A549 (cell line): ENCODE data around the gene ATP8B4. TPM values are rescaled to one million over a fixed set of nuclear protein-coding genes. Genes with fewer than 3 reads are reported as not detected.

Experiments
- ATAC-seq, 2 experiments: fragments of 200-7000 bp in 1 of 2; fragments of >200 bp in 1 of 2; cut with Nextera tagmentation in 1 of 2; cut with Tn5 transposase in 1 of 2; 3 replicates each; pipeline versions ENCODE4 v1.8.0 to v1.9.1; 2018 to 2020; ENCODE audit warnings: mild to moderate bottlenecking in 1 of 2, moderate library complexity in 1 of 2
- CTCF ChIA-PET: fragments of 300-600 bp; sonication (Branson Sonifier 250); formaldehyde crosslinking; extraction: SDS; loops from one replicate; lab custom pipeline; 2021; ENCODE audit warnings: antibody characterized with exemption, inconsistent platforms; lab: Yijun Ruan, JAX
- POLR2A ChIA-PET: fragments of 350-600 bp; formaldehyde crosslinking; extraction: SDS; loops from one replicate; lab custom pipeline; 2021; ENCODE audit warnings: antibody characterized with exemption, inconsistent platforms; lab: Yijun Ruan, JAX
- DNase-seq, 2 experiments: peaks; one replicate each; pipeline versions ENCODE4 v3.0.0 to v3.0.0-alpha.2; 2011 to 2016; ENCODE audit warnings: low read depth in 1 of 2, low spot score in 1 of 2
- FAIRE-seq: peaks from 2 replicates; lab custom pipeline; 2011; peaks lifted over from hg19 to GRCh38; lab: Jason Lieb, UNC
- H3K27ac ChIP-seq, 2 experiments: fragments of >200 bp; sonication (Bioruptor Twin); formaldehyde crosslinking; 3 replicates each; pipeline ENCODE4 v1.5.1; 2016 to 2017
- H3K4me1 ChIP-seq: fragments of >200 bp; sonication (Bioruptor Twin); formaldehyde crosslinking; 3 replicates; pipeline ENCODE4 v1.6.1; 2016
- H3K4me2 ChIP-seq: fragments of >200 bp; sonication (Bioruptor Twin); formaldehyde crosslinking; 3 replicates; pipeline ENCODE4 v1.6.1; 2016
- H3K4me3 ChIP-seq: fragments of >200 bp; sonication (Bioruptor Twin); formaldehyde crosslinking; 3 replicates; pipeline ENCODE4 v1.5.1; 2016
- H3K9me3 ChIP-seq: fragments of >200 bp; sonication (Bioruptor Twin); formaldehyde crosslinking; 3 replicates; pipeline ENCODE4 v1.6.1; 2016
- CBX8 ChIP-seq: fragments of 200-600 bp; sonication (generic); IDR thresholded peaks from 2 replicates; pipeline ENCODE4 v1.6.1; 2016
- CHD4 ChIP-seq: fragments of 200-600 bp; sonication (generic); IDR thresholded peaks from 2 replicates; pipeline ENCODE4 v1.6.1; 2016; ENCODE audit warnings: antibody characterized with exemption, mild to moderate bottlenecking, borderline replicate concordance
- FOSB ChIP-seq: fragments of 250-450 bp; sonication (Bioruptor Pico); IDR thresholded peaks from 2 replicates; pipeline ENCODE4 v1.5.0; 2020; ENCODE audit warnings: mild to moderate bottlenecking, moderate library complexity
- FOSL2 ChIP-seq, 2 experiments: fragments of 450-650 bp in 1 of 2; fragments of >200 bp in 1 of 2; sonication (Bioruptor Twin) in 1 of 2; formaldehyde crosslinking; IDR thresholded peaks; 2 replicates each; pipeline versions ENCODE4 v1.5.0 to v1.6.1; 2016 to 2020; ENCODE audit warnings: mild to moderate bottlenecking in 1 of 2, moderate library complexity in 1 of 2
- FOXS1 ChIP-seq: fragments of 250-450 bp; sonication (Bioruptor Pico); IDR thresholded peaks from 2 replicates; pipeline ENCODE4 v1.5.0; 2020; ENCODE audit warnings: mild to moderate bottlenecking, moderate library complexity
- GATA3 ChIP-seq: IDR thresholded peaks from 2 replicates; pipeline ENCODE4 v1.6.1; 2012; ENCODE audit warnings: borderline replicate concordance
- HDAC2 ChIP-seq: fragments of 200-600 bp; sonication (generic); IDR thresholded peaks from 2 replicates; pipeline ENCODE4 v1.6.1; 2016
- HEYL ChIP-seq: fragments of 250-450 bp; sonication (Bioruptor Pico); IDR thresholded peaks from 2 replicates; pipeline ENCODE4 v1.8.0; 2021; ENCODE audit warnings: mild to moderate bottlenecking, moderate library complexity
- HOXA7 ChIP-seq: fragments of 250-450 bp; sonication (Bioruptor Pico); IDR thresholded peaks from 2 replicates; pipeline ENCODE4 v1.5.0; 2020; ENCODE audit warnings: mild to moderate bottlenecking, moderate library complexity
- HOXB5 ChIP-seq: fragments of 250-450 bp; sonication (Bioruptor Pico); IDR thresholded peaks from 2 replicates; pipeline ENCODE4 v1.5.0; 2020; ENCODE audit warnings: mild to moderate bottlenecking, moderate library complexity
- JUN ChIP-seq, 2 experiments: fragments of >200 bp; sonication (Bioruptor Twin); formaldehyde crosslinking; IDR thresholded peaks; 2 replicates in 1 of 2; 3 replicates in 1 of 2; pipeline ENCODE4 v1.6.1; 2016 to 2017
- MAFK ChIP-seq: fragments of 450-650 bp; IDR thresholded peaks from 2 replicates; pipeline ENCODE4 v1.6.1; 2014; ENCODE audit not compliant: partially characterized antibody
- MYC ChIP-seq: IDR thresholded peaks from 2 replicates; pipeline ENCODE4 v1.6.1; 2012; ENCODE audit warnings: mild to moderate bottlenecking, inconsistent platforms, low read length, improper control_type of control experiment, borderline replicate concordance
- NFE2L2 ChIP-seq: fragments of 150-350 bp; conservative IDR thresholded peaks from 2 replicates; pipeline ENCODE4 v1.6.1; 2014; ENCODE audit warnings: low read length
- NPAS2 ChIP-seq: fragments of 250-450 bp; sonication (Bioruptor Pico); IDR thresholded peaks from 2 replicates; pipeline ENCODE4 v1.8.0; 2022; ENCODE audit warnings: mild to moderate bottlenecking, moderate library complexity, borderline replicate concordance
- NR3C1 ChIP-seq: fragments of >200 bp; sonication (Bioruptor Twin); formaldehyde crosslinking; IDR thresholded peaks from 3 replicates; pipeline ENCODE4 v1.6.1; 2017
- PHF8 ChIP-seq: fragments of 200-600 bp; sonication (generic); IDR thresholded peaks from 2 replicates; pipeline ENCODE4 v1.6.1; 2016; ENCODE audit warnings: low read depth, mild to moderate bottlenecking, antibody characterized with exemption, moderate library complexity, borderline replicate concordance
- RAD21 ChIP-seq, 2 experiments: fragments of >200 bp in 1 of 2; sonication (Bioruptor Twin) in 1 of 2; formaldehyde crosslinking in 1 of 2; IDR thresholded peaks in 1 of 2; conservative IDR thresholded peaks in 1 of 2; 2 replicates in 1 of 2; 3 replicates in 1 of 2; pipeline ENCODE4 v1.6.1; 2012 to 2018; ENCODE audit warnings: inconsistent platforms in 1 of 2
- RARB ChIP-seq: fragments of 250-450 bp; sonication (Bioruptor Pico); IDR thresholded peaks from 2 replicates; pipeline ENCODE4 v1.8.0; 2021; ENCODE audit warnings: mild to moderate bottlenecking, moderate library complexity
- RFX5 ChIP-seq: fragments of 450-650 bp; IDR thresholded peaks from 2 replicates; pipeline ENCODE4 v1.7.1; 2014; ENCODE audit warnings: antibody characterized with exemption, mild to moderate bottlenecking, moderate library complexity
- RNF2 ChIP-seq: fragments of 200-600 bp; sonication (generic); IDR thresholded peaks from 2 replicates; pipeline ENCODE4 v1.6.1; 2016; ENCODE audit warnings: low read depth, mild to moderate bottlenecking, antibody characterized with exemption, moderate library complexity, borderline replicate concordance
- SREBF2 ChIP-seq: fragments of 450-650 bp; IDR thresholded peaks from 2 replicates; pipeline ENCODE4 v1.6.1; 2014; ENCODE audit warnings: mild to moderate bottlenecking, moderate library complexity
- ZC3H11A ChIP-seq: fragments of 450-650 bp; IDR thresholded peaks from 2 replicates; pipeline ENCODE4 v1.6.1; 2014; ENCODE audit warnings: antibody characterized with exemption, mild to moderate bottlenecking
- ZFP36 ChIP-seq: fragments of 450-650 bp; IDR thresholded peaks from 2 replicates; pipeline ENCODE4 v1.6.1; 2014; ENCODE audit warnings: borderline replicate concordance; ENCODE audit not compliant: partially characterized antibody
- ZSCAN20 ChIP-seq: fragments of 250-450 bp; sonication (Bioruptor Pico); IDR thresholded peaks from 2 replicates; pipeline ENCODE4 v1.8.0; 2022; ENCODE audit warnings: mild to moderate bottlenecking, moderate library complexity
- WGBS: methylation state at CpG from one replicate; pipeline ENCODE4 v1.1.6; 2017; ENCODE audit errors: missing lambda C conversion rate; 5-methylcytosine and 5-hydroxymethylcytosine counted together
- polyA plus RNA-seq, 4 experiments: library from polyadenylated mRNA; depleted of rRNA in 3 of 4; stranded (reverse); fragments of >200 nt; fragmentation: RNase III in 1 of 4; extraction: RNeasy Plus Mini Kit Qiagen cat#74134 plus additional on column Dnase treatment in 1 of 4; gene quantifications; 2 replicates in 3 of 4; 3 replicates in 1 of 4; pipeline ENCODE4 v1.2.3, GENCODE V29; 2011 to 2017
- TF ChIP-seq, protein P1 (sequence below): fragments of 150-350 bp; IDR thresholded peaks from 2 replicates; pipeline ENCODE4 v1.6.1; 2014; ENCODE audit warnings: low read depth, mild to moderate bottlenecking, low read length
- TF ChIP-seq, protein P2 (sequence below): IDR thresholded peaks from 2 replicates; pipeline ENCODE4 v1.6.1; 2012
- TF ChIP-seq, protein P3 (sequence below): fragments of 250-450 bp; sonication (Bioruptor Pico); IDR thresholded peaks from 2 replicates; pipeline ENCODE4 v1.5.0; 2021; ENCODE audit warnings: mild to moderate bottlenecking, moderate library complexity, borderline replicate concordance
- TF ChIP-seq, protein P4 (sequence below): fragments of >200 bp; sonication (Bioruptor Twin); formaldehyde crosslinking; IDR thresholded peaks from 3 replicates; pipeline ENCODE4 v1.6.1; 2016
- TF ChIP-seq, protein P5 (sequence below): fragments of >200 bp; sonication (Bioruptor Twin); formaldehyde crosslinking; IDR thresholded peaks from 2 replicates; pipeline ENCODE4 v1.6.1; 2016

Gene ATP8B4
- polyA plus RNA-seq, 2 of the 4 experiments (the other 2 are of a cell fraction), result 0.88 to 1.7 TPM

DNA sequence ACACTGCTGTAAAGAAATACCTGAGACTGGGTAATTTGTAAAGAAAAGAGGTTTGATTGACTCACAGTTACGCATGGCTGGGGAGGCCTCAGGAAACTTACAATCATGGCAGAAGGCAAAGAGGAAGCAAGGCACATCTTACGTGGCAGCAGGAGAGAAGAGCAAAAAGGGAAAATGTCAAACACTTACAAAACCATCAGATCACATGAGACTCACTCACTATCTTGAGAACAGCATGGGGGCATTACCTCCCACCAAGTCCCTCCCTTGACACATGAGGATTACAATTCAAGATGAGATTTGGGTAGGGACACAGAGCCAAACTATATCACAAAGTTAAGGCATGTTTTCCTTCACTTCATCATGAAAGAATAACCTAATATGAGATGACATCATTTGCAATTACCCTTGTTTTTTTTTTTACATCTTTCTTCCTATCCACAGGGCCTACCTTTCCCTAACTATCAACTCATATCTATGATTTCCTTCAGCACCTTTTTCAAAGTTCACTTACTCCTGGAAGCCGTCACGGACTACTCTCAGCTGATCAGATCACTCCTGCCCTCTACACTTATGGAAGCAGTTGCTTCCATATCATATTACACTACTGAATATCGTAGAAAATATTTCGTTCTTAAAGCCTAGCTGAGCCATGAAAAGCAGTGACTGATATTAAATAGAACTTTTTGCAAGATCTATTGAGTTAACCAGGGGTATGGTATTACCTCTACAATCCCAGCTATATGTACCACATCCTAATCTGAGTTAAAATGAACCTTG is 25.5 kb upstream of the ATP8B4 start:
- ATAC-seq (no peak), DNase-seq (no peak), FAIRE-seq (no peak)
- TF ChIP-seq JUN (IDR thresholded peaks at IDR 0.05), result no peak
- no peak for TF ChIP-seq HDAC2
- TF ChIP-seq, protein P1, sequence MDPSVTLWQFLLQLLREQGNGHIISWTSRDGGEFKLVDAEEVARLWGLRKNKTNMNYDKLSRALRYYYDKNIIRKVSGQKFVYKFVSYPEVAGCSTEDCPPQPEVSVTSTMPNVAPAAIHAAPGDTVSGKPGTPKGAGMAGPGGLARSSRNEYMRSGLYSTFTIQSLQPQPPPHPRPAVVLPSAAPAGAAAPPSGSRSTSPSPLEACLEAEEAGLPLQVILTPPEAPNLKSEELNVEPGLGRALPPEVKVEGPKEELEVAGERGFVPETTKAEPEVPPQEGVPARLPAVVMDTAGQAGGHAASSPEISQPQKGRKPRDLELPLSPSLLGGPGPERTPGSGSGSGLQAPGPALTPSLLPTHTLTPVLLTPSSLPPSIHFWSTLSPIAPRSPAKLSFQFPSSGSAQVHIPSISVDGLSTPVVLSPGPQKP, result no peak
- TF ChIP-seq RAD21 (conservative IDR thresholded peaks at IDR 0.05 in 1 of 2, IDR thresholded peaks at IDR 0.05 in 1 of 2), result no peak
- no peak for TF ChIP-seq SREBF2
- no peak for TF ChIP-seq RFX5
- TF ChIP-seq ZSCAN20, result no peak
- TF ChIP-seq, protein P2, sequence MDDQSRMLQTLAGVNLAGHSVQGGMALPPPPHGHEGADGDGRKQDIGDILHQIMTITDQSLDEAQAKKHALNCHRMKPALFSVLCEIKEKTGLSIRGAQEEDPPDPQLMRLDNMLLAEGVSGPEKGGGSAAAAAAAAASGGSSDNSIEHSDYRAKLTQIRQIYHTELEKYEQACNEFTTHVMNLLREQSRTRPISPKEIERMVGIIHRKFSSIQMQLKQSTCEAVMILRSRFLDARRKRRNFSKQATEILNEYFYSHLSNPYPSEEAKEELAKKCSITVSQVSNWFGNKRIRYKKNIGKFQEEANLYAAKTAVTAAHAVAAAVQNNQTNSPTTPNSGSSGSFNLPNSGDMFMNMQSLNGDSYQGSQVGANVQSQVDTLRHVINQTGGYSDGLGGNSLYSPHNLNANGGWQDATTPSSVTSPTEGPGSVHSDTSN, result no peak
- no peak for TF ChIP-seq NPAS2
- no peak for TF ChIP-seq MYC
- TF ChIP-seq, protein P3, sequence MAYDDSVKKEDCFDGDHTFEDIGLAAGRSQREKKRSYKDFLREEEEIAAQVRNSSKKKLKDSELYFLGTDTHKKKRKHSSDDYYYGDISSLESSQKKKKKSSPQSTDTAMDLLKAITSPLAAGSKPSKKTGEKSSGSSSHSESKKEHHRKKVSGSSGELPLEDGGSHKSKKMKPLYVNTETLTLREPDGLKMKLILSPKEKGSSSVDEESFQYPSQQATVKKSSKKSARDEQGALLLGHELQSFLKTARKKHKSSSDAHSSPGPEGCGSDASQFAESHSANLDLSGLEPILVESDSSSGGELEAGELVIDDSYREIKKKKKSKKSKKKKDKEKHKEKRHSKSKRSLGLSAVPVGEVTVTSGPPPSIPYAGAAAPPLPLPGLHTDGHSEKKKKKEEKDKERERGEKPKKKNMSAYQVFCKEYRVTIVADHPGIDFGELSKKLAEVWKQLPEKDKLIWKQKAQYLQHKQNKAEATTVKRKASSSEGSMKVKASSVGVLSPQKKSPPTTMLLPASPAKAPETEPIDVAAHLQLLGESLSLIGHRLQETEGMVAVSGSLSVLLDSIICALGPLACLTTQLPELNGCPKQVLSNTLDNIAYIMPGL (CRISPR knock-in tag), result no peak
- TF ChIP-seq CHD4, result no peak
- TF ChIP-seq GATA3, result no peak
- no peak for TF ChIP-seq HEYL (CRISPR knock-in tag)
- no peak for TF ChIP-seq PHF8
- no peaks in the 10 kb centered on the region for H3K9me3 ChIP-seq
- CTCF ChIA-PET, result interaction anchor here (0.6 to 5.6 kb wide), 40 partner anchors 7 to 1283 kb away, joined by 3 to 25 read pairs (median 5); no protein-coding TSS in a partner anchor
- H3K4me3 ChIP-seq, result no peak overlapping the region
- peak overlapping the region; percentile 47; the same call in 2 of the 3 replicates for H3K4me2 ChIP-seq
- H3K4me1 ChIP-seq, result peaks cover 28% of the 10 kb centered on the region
- peak overlapping the region; percentile 49 to 58; a peak in 5 of 6 replicates for H3K27ac ChIP-seq
- POLR2A ChIA-PET, result no interaction called here
- WGBS, result 65% methylated on average over 6 of the region's 6 CpGs

DNA sequence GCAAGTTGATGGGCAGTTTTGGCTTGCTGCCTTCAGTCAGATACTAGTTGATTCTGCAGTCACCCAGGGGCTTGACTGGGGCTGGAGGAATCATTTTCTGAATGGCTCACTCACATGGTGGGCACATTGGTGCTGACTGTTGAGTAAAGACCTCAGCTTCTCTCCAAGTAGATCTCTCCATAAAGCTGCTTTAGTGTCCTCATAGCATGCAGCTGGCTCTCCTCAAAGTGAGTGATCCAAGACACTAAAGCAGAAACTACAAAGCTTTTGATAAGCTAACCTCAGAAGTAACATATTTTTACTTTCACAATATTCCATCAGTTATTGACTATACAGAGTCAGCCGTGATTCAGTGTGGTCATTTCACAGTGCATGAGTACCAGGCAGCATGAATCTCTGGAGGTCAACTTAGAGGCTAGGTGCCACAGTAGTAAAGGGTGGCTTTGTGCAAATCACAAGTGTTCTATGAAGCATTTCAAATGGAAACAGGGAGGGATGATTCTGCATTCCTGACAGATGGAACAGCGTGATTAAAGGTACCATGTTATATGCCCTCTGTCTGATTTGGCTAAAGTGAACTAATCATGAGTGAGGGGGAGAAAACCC is 24.3 kb upstream of the ATP8B4 start:
- 89% methylated on average over 2 of the region's 2 CpGs for WGBS
- ChIA-PET CTCF (interaction anchor here (0.6 to 5.6 kb wide), 6 partner anchors 9 to 173 kb away, joined by 3 to 25 read pairs (median 3); no protein-coding TSS in a partner anchor), POLR2A (no interaction called here)
- DNase-seq, result no peak
- FAIRE-seq, result no peak
- Histone ChIP-seq H3K9me3 (no peaks in the 10 kb centered on the region), H3K4me2 (no peak overlapping the region), H3K27ac (peak overlapping the region in 1 of 2 experiments; percentile 15; a peak in 3 of 6 replicates), H3K4me1 (peaks cover 25% of the 10 kb centered on the region), H3K4me3 (no peak overlapping the region)
- no peak for ATAC-seq
- no peak for TF ChIP-seq ZC3H11A
- TF ChIP-seq, protein P4, sequence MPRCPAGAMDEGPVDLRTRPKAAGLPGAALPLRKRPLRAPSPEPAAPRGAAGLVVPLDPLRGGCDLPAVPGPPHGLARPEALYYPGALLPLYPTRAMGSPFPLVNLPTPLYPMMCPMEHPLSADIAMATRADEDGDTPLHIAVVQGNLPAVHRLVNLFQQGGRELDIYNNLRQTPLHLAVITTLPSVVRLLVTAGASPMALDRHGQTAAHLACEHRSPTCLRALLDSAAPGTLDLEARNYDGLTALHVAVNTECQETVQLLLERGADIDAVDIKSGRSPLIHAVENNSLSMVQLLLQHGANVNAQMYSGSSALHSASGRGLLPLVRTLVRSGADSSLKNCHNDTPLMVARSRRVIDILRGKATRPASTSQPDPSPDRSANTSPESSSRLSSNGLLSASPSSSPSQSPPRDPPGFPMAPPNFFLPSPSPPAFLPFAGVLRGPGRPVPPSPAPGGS, result no peak
- TF ChIP-seq ZSCAN20, result no peak
- TF ChIP-seq NFE2L2, result no peak
- no peak for TF ChIP-seq RNF2
- TF ChIP-seq MAFK, result no peak
- no peak for TF ChIP-seq ZFP36
- no peak for TF ChIP-seq RARB
- TF ChIP-seq HOXB5, result no peak
- TF ChIP-seq, protein P5, sequence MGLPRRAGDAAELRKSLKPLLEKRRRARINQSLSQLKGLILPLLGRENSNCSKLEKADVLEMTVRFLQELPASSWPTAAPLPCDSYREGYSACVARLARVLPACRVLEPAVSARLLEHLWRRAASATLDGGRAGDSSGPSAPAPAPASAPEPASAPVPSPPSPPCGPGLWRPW, result no peak
- TF ChIP-seq FOXS1 (CRISPR knock-in tag), result no peak
- no peak for TF ChIP-seq CHD4
- TF ChIP-seq CBX8, result no peak
- TF ChIP-seq FOSL2 (IDR thresholded peaks at IDR 0.05), result no peak
- no peak for TF ChIP-seq FOSL2 (CRISPR knock-in tag; IDR thresholded peaks at IDR 0.05)
- TF ChIP-seq FOSB, result no peak
- no peak for TF ChIP-seq NR3C1
- TF ChIP-seq HOXA7 (CRISPR knock-in tag), result no peak
